ENCODE results near the gene SLC46A2. TPM values are rescaled to one million over a fixed set of nuclear protein-coding genes. Genes with fewer than 3 reads are reported as not detected.

SLC46A2 gene
- total and polyA plus RNA-seq, 2 experiments from 2014 or later: 0.11 TPM; not detected in 1

GRCh38 chr9:112833081-112833480 is 57.6 kb downstream of the SLC46A2 start:
- Histone ChIP-seq H4K20me1 (replicated peaks; ENCODE audit: insufficient read depth) (no peaks in the 10 kb centered on the region; the same call in 1 of the 2 replicates), H2AFZ (no peak overlapping the region), H3K4me3 (no peak overlapping the region), H3K36me3 (ENCODE audit: insufficient read depth) (no peaks in the 10 kb centered on the region), H3K4me2 (no peak overlapping the region), H3K27ac (ENCODE audit: low read depth) (no peak overlapping the region), H3K9me2 (ENCODE audit: insufficient read depth) (no peaks in the 10 kb centered on the region), H3F3A (replicated peaks; ENCODE audit: low read depth) (no peaks in the 10 kb centered on the region), H3K4me1 (ENCODE audit: insufficient read depth) (no peaks in the 10 kb centered on the region), H3K79me2 (replicated peaks; ENCODE audit: insufficient read depth) (no peaks in the 10 kb centered on the region), H3K27me3 (ENCODE audit: insufficient read depth) (no peaks in the 10 kb centered on the region)
- no peak for TF ChIP-seq CTCF (conservative IDR thresholded peaks at IDR 0.05; ENCODE audit: low read depth in 2 of 2)
- TF ChIP-seq STAT1 (IDR thresholded peaks at IDR 0.05; ENCODE audit: unreplicated experiment): no peak
- TF ChIP-seq, protein P1, sequence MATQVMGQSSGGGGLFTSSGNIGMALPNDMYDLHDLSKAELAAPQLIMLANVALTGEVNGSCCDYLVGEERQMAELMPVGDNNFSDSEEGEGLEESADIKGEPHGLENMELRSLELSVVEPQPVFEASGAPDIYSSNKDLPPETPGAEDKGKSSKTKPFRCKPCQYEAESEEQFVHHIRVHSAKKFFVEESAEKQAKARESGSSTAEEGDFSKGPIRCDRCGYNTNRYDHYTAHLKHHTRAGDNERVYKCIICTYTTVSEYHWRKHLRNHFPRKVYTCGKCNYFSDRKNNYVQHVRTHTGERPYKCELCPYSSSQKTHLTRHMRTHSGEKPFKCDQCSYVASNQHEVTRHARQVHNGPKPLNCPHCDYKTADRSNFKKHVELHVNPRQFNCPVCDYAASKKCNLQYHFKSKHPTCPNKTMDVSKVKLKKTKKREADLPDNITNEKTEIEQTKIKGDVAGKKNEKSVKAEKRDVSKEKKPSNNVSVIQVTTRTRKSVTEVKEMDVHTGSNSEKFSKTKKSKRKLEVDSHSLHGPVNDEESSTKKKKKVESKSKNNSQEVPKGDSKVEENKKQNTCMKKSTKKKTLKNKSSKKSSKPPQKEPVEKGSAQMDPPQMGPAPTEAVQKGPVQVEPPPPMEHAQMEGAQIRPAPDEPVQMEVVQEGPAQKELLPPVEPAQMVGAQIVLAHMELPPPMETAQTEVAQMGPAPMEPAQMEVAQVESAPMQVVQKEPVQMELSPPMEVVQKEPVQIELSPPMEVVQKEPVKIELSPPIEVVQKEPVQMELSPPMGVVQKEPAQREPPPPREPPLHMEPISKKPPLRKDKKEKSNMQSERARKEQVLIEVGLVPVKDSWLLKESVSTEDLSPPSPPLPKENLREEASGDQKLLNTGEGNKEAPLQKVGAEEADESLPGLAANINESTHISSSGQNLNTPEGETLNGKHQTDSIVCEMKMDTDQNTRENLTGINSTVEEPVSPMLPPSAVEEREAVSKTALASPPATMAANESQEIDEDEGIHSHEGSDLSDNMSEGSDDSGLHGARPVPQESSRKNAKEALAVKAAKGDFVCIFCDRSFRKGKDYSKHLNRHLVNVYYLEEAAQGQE (IDR thresholded peaks at IDR 0.05; ENCODE audit: unreplicated experiment): no peak
- TF ChIP-seq POLR2AphosphoS5 (IDR thresholded peaks at IDR 0.05; ENCODE audit: low read depth): no peak
- TF ChIP-seq CREB1 (CRISPR knock-in tag; IDR thresholded peaks at IDR 0.05; ENCODE audit: low read depth): no peak
- no peak for TF ChIP-seq EZH2 (IDR thresholded peaks at IDR 0.05; ENCODE audit: low read depth, unreplicated experiment)
- no peak for TF ChIP-seq NANOG (IDR thresholded peaks at IDR 0.05; ENCODE audit: borderline replicate concordance)
- no peak for TF ChIP-seq ZNF331 (CRISPR knock-in tag; IDR thresholded peaks at IDR 0.05; ENCODE audit: low read depth)
- TF ChIP-seq, protein P2, sequence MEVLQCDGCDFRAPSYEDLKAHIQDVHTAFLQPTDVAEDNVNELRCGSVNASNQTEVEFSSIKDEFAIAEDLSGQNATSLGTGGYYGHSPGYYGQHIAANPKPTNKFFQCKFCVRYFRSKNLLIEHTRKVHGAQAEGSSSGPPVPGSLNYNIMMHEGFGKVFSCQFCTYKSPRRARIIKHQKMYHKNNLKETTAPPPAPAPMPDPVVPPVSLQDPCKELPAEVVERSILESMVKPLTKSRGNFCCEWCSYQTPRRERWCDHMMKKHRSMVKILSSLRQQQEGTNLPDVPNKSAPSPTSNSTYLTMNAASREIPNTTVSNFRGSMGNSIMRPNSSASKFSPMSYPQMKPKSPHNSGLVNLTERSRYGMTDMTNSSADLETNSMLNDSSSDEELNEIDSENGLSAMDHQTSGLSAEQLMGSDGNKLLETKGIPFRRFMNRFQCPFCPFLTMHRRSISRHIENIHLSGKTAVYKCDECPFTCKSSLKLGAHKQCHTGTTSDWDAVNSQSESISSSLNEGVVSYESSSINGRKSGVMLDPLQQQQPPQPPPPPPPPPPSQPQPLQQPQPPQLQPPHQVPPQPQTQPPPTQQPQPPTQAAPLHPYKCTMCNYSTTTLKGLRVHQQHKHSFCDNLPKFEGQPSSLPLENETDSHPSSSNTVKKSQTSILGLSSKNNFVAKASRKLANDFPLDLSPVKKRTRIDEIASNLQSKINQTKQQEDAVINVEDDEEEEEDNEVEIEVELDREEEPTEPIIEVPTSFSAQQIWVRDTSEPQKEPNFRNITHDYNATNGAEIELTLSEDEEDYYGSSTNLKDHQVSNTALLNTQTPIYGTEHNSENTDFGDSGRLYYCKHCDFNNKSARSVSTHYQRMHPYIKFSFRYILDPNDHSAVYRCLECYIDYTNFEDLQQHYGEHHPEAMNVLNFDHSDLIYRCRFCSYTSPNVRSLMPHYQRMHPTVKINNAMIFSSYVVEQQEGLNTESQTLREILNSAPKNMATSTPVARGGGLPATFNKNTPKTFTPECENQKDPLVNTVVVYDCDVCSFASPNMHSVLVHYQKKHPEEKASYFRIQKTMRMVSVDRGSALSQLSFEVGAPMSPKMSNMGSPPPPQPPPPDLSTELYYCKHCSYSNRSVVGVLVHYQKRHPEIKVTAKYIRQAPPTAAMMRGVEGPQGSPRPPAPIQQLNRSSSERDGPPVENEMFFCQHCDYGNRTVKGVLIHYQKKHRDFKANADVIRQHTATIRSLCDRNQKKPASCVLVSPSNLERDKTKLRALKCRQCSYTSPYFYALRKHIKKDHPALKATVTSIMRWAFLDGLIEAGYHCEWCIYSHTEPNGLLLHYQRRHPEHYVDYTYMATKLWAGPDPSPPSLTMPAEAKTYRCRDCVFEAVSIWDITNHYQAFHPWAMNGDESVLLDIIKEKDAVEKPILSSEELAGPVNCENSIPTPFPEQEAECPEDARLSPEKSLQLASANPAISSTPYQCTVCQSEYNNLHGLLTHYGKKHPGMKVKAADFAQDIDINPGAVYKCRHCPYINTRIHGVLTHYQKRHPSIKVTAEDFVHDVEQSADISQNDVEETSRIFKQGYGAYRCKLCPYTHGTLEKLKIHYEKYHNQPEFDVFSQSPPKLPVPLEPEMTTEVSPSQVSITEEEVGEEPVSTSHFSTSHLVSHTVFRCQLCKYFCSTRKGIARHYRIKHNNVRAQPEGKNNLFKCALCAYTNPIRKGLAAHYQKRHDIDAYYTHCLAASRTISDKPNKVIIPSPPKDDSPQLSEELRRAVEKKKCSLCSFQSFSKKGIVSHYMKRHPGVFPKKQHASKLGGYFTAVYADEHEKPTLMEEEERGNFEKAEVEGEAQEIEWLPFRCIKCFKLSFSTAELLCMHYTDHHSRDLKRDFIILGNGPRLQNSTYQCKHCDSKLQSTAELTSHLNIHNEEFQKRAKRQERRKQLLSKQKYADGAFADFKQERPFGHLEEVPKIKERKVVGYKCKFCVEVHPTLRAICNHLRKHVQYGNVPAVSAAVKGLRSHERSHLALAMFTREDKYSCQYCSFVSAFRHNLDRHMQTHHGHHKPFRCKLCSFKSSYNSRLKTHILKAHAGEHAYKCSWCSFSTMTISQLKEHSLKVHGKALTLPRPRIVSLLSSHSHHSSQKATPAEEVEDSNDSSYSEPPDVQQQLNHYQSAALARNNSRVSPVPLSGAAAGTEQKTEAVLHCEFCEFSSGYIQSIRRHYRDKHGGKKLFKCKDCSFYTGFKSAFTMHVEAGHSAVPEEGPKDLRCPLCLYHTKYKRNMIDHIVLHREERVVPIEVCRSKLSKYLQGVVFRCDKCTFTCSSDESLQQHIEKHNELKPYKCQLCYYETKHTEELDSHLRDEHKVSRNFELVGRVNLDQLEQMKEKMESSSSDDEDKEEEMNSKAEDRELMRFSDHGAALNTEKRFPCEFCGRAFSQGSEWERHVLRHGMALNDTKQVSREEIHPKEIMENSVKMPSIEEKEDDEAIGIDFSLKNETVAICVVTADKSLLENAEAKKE (CRISPR knock-in tag; IDR thresholded peaks at IDR 0.05): no peak
- no peak for TF ChIP-seq EZH2phosphoT487 (IDR thresholded peaks at IDR 0.05; ENCODE audit: unreplicated experiment)
- Mint-ChIP-seq H3K36me3 (ENCODE audit: low read depth) (peaks cover 1% of the 10 kb centered on the region; the same call in 1 of the 3 replicates), H3K9me3 (no peaks in the 10 kb centered on the region), H3K27ac (no peak overlapping the region), H3K4me1 (peaks cover 9% of the 10 kb centered on the region; the same call in 2 of the 3 replicates), H3K4me3 (no peak overlapping the region), H3K27me3 (ENCODE audit: insufficient read depth, low read depth, poor library complexity) (no peaks in the 10 kb centered on the region)
- ATAC-seq (no peak), DNase-seq (ENCODE audit: low spot score) (no peak)
